ENCODE measurements around the gene ADISSP.

DNA sequence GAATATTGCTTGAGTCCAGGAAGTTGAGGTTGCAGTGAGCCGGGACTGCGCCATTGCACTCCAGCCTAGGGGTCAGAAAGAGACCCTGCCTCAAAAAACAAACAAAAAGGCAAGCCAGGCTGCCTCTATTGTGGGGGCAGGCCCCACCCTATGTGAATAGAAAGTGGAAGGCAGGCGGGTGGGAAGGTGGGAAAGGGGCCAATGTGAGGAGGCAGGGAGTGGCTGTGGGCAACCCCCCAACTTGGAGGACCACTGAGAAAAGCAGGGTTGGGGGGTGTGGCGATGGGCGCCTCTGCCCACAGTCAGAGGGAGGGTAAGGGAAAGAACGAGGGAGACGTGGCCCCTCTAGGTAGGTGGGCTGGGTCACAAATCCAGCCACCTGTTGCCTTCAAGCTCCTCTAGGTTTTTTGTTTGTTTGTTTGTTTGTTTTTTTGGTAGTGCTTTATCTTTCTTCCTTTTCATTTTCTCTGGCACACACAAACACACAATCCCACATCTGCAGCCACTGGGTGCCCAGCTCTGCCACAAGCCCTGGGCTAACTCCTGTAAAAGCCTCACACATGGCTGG, 47.5 kb upstream of the ADISSP start:
- TF ChIP-seq, protein P1, sequence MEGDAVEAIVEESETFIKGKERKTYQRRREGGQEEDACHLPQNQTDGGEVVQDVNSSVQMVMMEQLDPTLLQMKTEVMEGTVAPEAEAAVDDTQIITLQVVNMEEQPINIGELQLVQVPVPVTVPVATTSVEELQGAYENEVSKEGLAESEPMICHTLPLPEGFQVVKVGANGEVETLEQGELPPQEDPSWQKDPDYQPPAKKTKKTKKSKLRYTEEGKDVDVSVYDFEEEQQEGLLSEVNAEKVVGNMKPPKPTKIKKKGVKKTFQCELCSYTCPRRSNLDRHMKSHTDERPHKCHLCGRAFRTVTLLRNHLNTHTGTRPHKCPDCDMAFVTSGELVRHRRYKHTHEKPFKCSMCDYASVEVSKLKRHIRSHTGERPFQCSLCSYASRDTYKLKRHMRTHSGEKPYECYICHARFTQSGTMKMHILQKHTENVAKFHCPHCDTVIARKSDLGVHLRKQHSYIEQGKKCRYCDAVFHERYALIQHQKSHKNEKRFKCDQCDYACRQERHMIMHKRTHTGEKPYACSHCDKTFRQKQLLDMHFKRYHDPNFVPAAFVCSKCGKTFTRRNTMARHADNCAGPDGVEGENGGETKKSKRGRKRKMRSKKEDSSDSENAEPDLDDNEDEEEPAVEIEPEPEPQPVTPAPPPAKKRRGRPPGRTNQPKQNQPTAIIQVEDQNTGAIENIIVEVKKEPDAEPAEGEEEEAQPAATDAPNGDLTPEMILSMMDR (IDR thresholded peaks at IDR 0.05; ENCODE audit: insufficient read depth, low read depth, low read length): no peak
- TF ChIP-seq EZH2 (IDR thresholded peaks at IDR 0.05; ENCODE audit: insufficient read depth, low read length): no peak
